ENCODE measurements around the gene LIPA. TPM values are rescaled to one million over a fixed set of nuclear protein-coding genes. Genes with fewer than 3 reads are reported as not detected.

The LIPA gene
- total RNA-seq, 1 experiment from 2014 or later, result 45.2 TPM

DNA sequence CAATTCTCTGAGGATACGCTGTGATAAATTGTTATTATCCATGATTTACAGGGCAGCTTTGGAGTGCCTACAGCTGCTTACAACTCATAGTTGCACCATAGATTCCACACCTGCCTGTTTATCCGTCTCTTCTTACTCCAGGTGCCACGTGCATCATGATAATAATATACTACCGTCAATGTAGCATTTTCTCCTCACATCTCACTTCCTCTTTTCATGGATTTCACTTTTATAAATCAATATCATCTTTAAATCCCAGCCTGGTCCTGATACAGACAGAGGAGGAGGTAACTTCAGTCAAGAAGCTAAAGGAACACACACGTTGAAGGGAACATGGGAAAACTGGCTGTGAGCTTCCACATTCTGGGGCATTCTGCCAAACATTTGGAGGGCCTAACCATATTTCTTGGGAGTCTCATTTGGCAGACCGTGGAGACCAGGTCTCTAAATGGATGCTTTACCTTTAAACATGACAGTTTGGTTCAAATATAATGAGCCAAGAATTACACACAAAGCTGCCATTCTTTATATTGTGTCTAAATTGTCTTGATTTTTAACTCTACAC lies 46.9 kb downstream of the LIPA start:
- CTCF ChIA-PET, result no interaction called here
- BruUV-seq (replicated peaks), result no TSS peak

DNA sequence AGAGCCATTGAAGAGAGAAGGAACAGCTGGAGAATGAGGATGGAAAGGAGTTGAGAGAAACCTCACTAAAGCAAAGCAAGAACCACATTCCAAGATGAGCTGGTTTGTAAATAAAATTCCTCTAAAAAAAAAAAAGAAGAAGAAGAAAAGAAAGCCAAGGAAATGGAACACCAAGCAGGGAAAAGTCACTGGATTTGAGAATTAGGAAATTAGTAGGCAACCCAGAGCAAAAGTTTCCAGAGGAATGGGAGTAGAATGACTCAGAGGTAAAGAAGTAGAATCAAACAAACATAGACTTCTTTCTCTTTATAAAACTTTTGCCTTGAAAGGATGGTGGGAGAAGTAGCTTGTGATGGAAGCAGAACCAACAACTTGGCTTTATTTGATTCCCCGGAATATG lies 48.3 kb downstream of the LIPA start:
- no TSS peak for BruUV-seq (replicated peaks)
- no peaks in the 10 kb centered on the region for H3F3A ChIP-seq (ENCODE audit: insufficient read depth, low read depth)
- H3K9me3 ChIP-seq (ENCODE audit: insufficient read depth, low read depth), result peaks cover 3% of the 10 kb centered on the region; the same call in 1 of the 2 replicates
- H3K79me2 ChIP-seq (ENCODE audit: low read depth), result no peaks in the 10 kb centered on the region
- no peak for TF ChIP-seq EZH2 (IDR thresholded peaks at IDR 0.05; ENCODE audit: low read depth)
- no peak for TF ChIP-seq CTCF (conservative IDR thresholded peaks at IDR 0.05)
- no peaks in the 10 kb centered on the region for H3K27me3 ChIP-seq (ENCODE audit: insufficient read depth, low read depth)
- no peak overlapping the region for H2AFZ ChIP-seq
- no peak overlapping the region for H3K4me3 ChIP-seq
- ChIA-PET CTCF (interaction anchor here (0.6 kb wide), 1 partner anchor 228 kb away, joined by 3 read pairs; no protein-coding TSS in a partner anchor), POLR2A (ENCODE audit: unreplicated experiment) (no interaction called here)
- DNase-seq, result no peak
- intact Hi-C loops (cut with micrococcal nuclease; ENCODE audit: unreplicated experiment), result no loop called here
- H3K9me2 ChIP-seq (ENCODE audit: insufficient read depth), result no peaks in the 10 kb centered on the region
- no peak overlapping the region for H3K4me2 ChIP-seq
- H4K20me1 ChIP-seq (ENCODE audit: insufficient read depth), result no peaks in the 10 kb centered on the region
- no peaks in the 10 kb centered on the region for H3K4me1 ChIP-seq (replicated peaks; ENCODE audit: insufficient read depth)
- no peaks in the 10 kb centered on the region for H3K36me3 ChIP-seq (ENCODE audit: low read depth)
- H3K27ac ChIP-seq, result no peak overlapping the region

More for the DNA sequence above, 46.9 kb downstream of the LIPA start:
- no peaks in the 10 kb centered on the region for H3K4me1 ChIP-seq (replicated peaks; ENCODE audit: insufficient read depth)
- TF ChIP-seq CTCF (conservative IDR thresholded peaks at IDR 0.05), result no peak
- TF ChIP-seq EZH2 (IDR thresholded peaks at IDR 0.05; ENCODE audit: low read depth), result no peak
- H2AFZ ChIP-seq, result no peak overlapping the region
- no peak overlapping the region for H3K27ac ChIP-seq
- H4K20me1 ChIP-seq (ENCODE audit: insufficient read depth), result no peaks in the 10 kb centered on the region
- H3K9me3 ChIP-seq (ENCODE audit: insufficient read depth, low read depth), result peaks cover 3% of the 10 kb centered on the region; the same call in 1 of the 2 replicates
- H3K27me3 ChIP-seq (ENCODE audit: insufficient read depth, low read depth), result no peaks in the 10 kb centered on the region
- no peak for DNase-seq
- H3F3A ChIP-seq (ENCODE audit: insufficient read depth, low read depth), result no peaks in the 10 kb centered on the region
- POLR2A ChIA-PET (ENCODE audit: unreplicated experiment), result no interaction called here
- H3K4me2 ChIP-seq, result no peak overlapping the region
- no peaks in the 10 kb centered on the region for H3K79me2 ChIP-seq (ENCODE audit: low read depth)
- intact Hi-C loops (cut with micrococcal nuclease; ENCODE audit: unreplicated experiment), result no loop called here
- H3K4me3 ChIP-seq, result no peak overlapping the region
- H3K36me3 ChIP-seq (ENCODE audit: low read depth), result no peaks in the 10 kb centered on the region
- no peaks in the 10 kb centered on the region for H3K9me2 ChIP-seq (ENCODE audit: insufficient read depth)

DNA sequence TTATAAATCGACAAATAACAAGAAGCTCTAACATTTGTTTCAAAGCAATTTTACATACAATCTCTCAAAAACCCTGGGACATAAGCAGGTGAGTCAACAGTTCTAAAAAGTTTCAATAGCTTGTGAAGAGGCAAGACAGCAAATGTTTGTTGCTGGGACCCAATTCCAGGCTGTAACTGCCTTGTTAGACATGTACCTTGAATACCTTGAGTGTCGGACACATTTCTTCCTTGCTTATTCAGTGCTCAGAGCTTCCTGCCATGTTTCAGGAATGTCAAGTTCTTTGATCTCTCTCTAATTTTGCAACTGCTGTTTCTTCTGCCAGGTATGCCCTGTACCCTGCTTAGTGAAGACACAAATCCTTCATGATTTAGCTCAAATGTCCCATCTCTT lies 49.5 kb downstream of the LIPA start:
- CTCF ChIA-PET, result no interaction called here

More for the DNA sequence above, 49.5 kb downstream of the LIPA start:
- Histone ChIP-seq H3K4me2 (no peak overlapping the region), H3K4me3 (no peak overlapping the region), H3K79me2 (ENCODE audit: low read depth) (no peaks in the 10 kb centered on the region), H3K9me3 (ENCODE audit: insufficient read depth, low read depth) (peaks cover 3% of the 10 kb centered on the region; the same call in 1 of the 2 replicates), H3F3A (ENCODE audit: insufficient read depth, low read depth) (no peaks in the 10 kb centered on the region), H2AFZ (no peak overlapping the region), H3K27ac (no peak overlapping the region), H3K4me1 (replicated peaks; ENCODE audit: insufficient read depth) (no peaks in the 10 kb centered on the region), H3K9me2 (ENCODE audit: insufficient read depth) (no peaks in the 10 kb centered on the region), H4K20me1 (ENCODE audit: insufficient read depth) (no peaks in the 10 kb centered on the region), H3K36me3 (ENCODE audit: low read depth) (no peaks in the 10 kb centered on the region), H3K27me3 (ENCODE audit: insufficient read depth, low read depth) (no peaks in the 10 kb centered on the region)
- POLR2A ChIA-PET (ENCODE audit: unreplicated experiment), result no interaction called here
- BruUV-seq (replicated peaks), result no TSS peak
- intact Hi-C loops (cut with micrococcal nuclease; ENCODE audit: unreplicated experiment), result no loop called here
- TF ChIP-seq EZH2 (IDR thresholded peaks at IDR 0.05; ENCODE audit: low read depth), result no peak
- no peak for TF ChIP-seq CTCF (conservative IDR thresholded peaks at IDR 0.05)
- no peak for DNase-seq
